OCI-LY7 (cell line): Measurements from ENCODE around the gene MEAK7. TPM values are rescaled to one million over a fixed set of nuclear protein-coding genes. Genes with fewer than 3 reads are reported as not detected.

Source experiments
- BruUV-seq: library from RNA; stranded (reverse); fragments of 400-500 nt; replicated peaks from 2 replicates; lab custom pipeline; 2021; lab: Mats Ljungman, UMichigan
- CTCF ChIA-PET: fragments of 300-600 bp; sonication (Branson Sonifier 250); formaldehyde crosslinking; loops from one replicate; lab custom pipeline; 2022; ENCODE audit warnings: antibody characterized with exemption; ENCODE audit not compliant: unreplicated experiment; lab: Charles Lee
- POLR2A ChIA-PET: fragments of 300-600 bp; sonication (Branson Sonifier 250); formaldehyde crosslinking; loops from one replicate; lab custom pipeline; 2022; ENCODE audit warnings: antibody characterized with exemption; lab: Charles Lee
- DNase-seq: peaks from one replicate; pipeline ENCODE4 v3.0.0-alpha.2; 2015; ENCODE audit warnings: low spot score
- H2AFZ ChIP-seq: fragments of 200-600 bp; sonication (generic), shearing (Covaris generic); 2 replicates; pipeline ENCODE4 v1.6.1; 2014; ENCODE audit warnings: mild to moderate bottlenecking, antibody characterized with exemption, low read length, moderate library complexity
- H3K27ac ChIP-seq: fragments of 200-600 bp; sonication (generic); 2 replicates; pipeline ENCODE4 v1.5.1; 2014; ENCODE audit warnings: mixed run types, low read depth, mild to moderate bottlenecking, moderate library complexity, low read length, inconsistent platforms; ENCODE audit not compliant: poor library complexity, severe bottlenecking
- H3K36me3 ChIP-seq: fragments of 200-600 bp; sonication (generic); 2 replicates; pipeline ENCODE4 v1.6.1; 2014; ENCODE audit warnings: mild to moderate bottlenecking, antibody characterized with exemption, low read length, moderate library complexity, mixed read lengths; ENCODE audit not compliant: insufficient read depth
- H3K4me1 ChIP-seq: fragments of 200-600 bp; sonication (generic); 2 replicates; pipeline ENCODE4 v1.5.1; 2014; ENCODE audit warnings: mild to moderate bottlenecking, low read length; ENCODE audit not compliant: insufficient read depth, poor library complexity, severe bottlenecking
- H3K4me2 ChIP-seq: fragments of 200-600 bp; sonication (generic); 2 replicates; pipeline ENCODE4 v1.6.1; 2014; ENCODE audit warnings: mild to moderate bottlenecking, low read length
- H3K4me3 ChIP-seq: fragments of 200-600 bp; sonication (generic); 2 replicates; pipeline ENCODE4 v1.5.1; 2014; ENCODE audit warnings: mild to moderate bottlenecking, low read depth, low read length; ENCODE audit not compliant: poor library complexity, severe bottlenecking
- H3K79me2 ChIP-seq: fragments of 200-600 bp; sonication (generic); 2 replicates; pipeline ENCODE4 v1.6.1; 2016; ENCODE audit warnings: low read depth, mild to moderate bottlenecking, low read length, moderate library complexity, mixed read lengths; ENCODE audit not compliant: insufficient read depth
- H3K9me2 ChIP-seq: fragments of 200-600 bp; sonication (generic); 2 replicates; pipeline ENCODE4 v1.6.1; 2016; ENCODE audit warnings: mild to moderate bottlenecking, low read length, mixed read lengths; ENCODE audit not compliant: insufficient read depth
- H3K9me3 ChIP-seq: fragments of 200-600 bp; sonication (generic); 2 replicates; pipeline ENCODE4 v1.6.1; 2014; ENCODE audit warnings: mild to moderate bottlenecking, mixed run types, low read length, mixed read lengths
- H4K20me1 ChIP-seq: fragments of 200-600 bp; sonication (generic); 2 replicates; pipeline ENCODE4 v1.6.1; 2014; ENCODE audit warnings: mild to moderate bottlenecking, antibody characterized with exemption, low read length, moderate library complexity, mixed read lengths; ENCODE audit not compliant: insufficient read depth
- CTCF ChIP-seq: fragments of 200-600 bp; sonication (generic); conservative IDR thresholded peaks from 2 replicates; pipeline ENCODE4 v1.5.1; 2014; ENCODE audit warnings: mild to moderate bottlenecking, antibody characterized with exemption, low read length, moderate library complexity, mixed read lengths
- EZH2phosphoT487 ChIP-seq: fragments of 200-600 bp; sonication (generic); IDR thresholded peaks from 2 replicates; pipeline ENCODE4 v1.6.1; 2018; ENCODE audit warnings: low read depth, borderline replicate concordance, mild to moderate bottlenecking, mixed run types, antibody characterized with exemption, low read length, moderate library complexity, mixed read lengths
- intact Hi-C: fragments of 100-400 bp; cut with micrococcal nuclease; formaldehyde crosslinking; loops from one replicate; pipeline ENCODE4 v1.10.0; 2022; ENCODE audit not compliant: unreplicated experiment
- total RNA-seq, 2 experiments: library from RNA; depleted of rRNA in 1 of 2; stranded (reverse); fragments of >200 nt in 1 of 2; shearing (Covaris generic) in 1 of 2; gene quantifications; 2 replicates each; pipeline ENCODE4 v1.2.3, GENCODE V29; 2014 to 2022

MEAK7 gene
- total RNA-seq, 2 experiments from 2014 or later, result 12.0 to 20.5 TPM

- Histone ChIP-seq H4K20me1 (no peaks in the 10 kb centered on the region), H3K9me2 (no peaks in the 10 kb centered on the region), H3K4me1 (no peaks in the 10 kb centered on the region), H3K79me2 (no peaks in the 10 kb centered on the region), H3K4me3 (no peak overlapping the region), H2AFZ (no peak overlapping the region), H3K9me3 (no peaks in the 10 kb centered on the region), H3K27ac (no peak overlapping the region), H3K36me3 (no peaks in the 10 kb centered on the region), H3K4me2 (no peak overlapping the region)
- POLR2A ChIA-PET, result interaction anchor here (1.0 kb wide), 1 partner anchor 10 kb away, joined by 3 read pairs; no protein-coding TSS in a partner anchor
- BruUV-seq, result no TSS peak
- CTCF ChIA-PET, result no interaction called here
- no peak for DNase-seq
- TF ChIP-seq EZH2phosphoT487 (no peak), CTCF (no peak)
- intact Hi-C loops, result no loop called here
Observed at GRCh38 chr16:84545114-84545737, 40.8 kb upstream of the MEAK7 start.

- BruUV-seq, result no TSS peak
Observed at GRCh38 chr16:84544031-84544773, 39.7 kb upstream of the MEAK7 start.

More at GRCh38 chr16:84544031-84544773, 39.7 kb upstream of the MEAK7 start:
- H3K4me3 ChIP-seq, result no peak overlapping the region
- no peaks in the 10 kb centered on the region for H3K79me2 ChIP-seq
- POLR2A ChIA-PET, result interaction anchor here (1.0 kb wide), 1 partner anchor 11 kb away, joined by 3 read pairs; no protein-coding TSS in a partner anchor
- H3K4me2 ChIP-seq, result no peak overlapping the region
- TF ChIP-seq EZH2phosphoT487, result no peak
- TF ChIP-seq CTCF, result no peak
- H2AFZ ChIP-seq, result no peak overlapping the region
- H4K20me1 ChIP-seq, result no peaks in the 10 kb centered on the region
- CTCF ChIA-PET, result no interaction called here
- H3K9me2 ChIP-seq, result no peaks in the 10 kb centered on the region
- intact Hi-C loops, result no loop called here
- no peak overlapping the region for H3K27ac ChIP-seq
- no peaks in the 10 kb centered on the region for H3K9me3 ChIP-seq
- no peaks in the 10 kb centered on the region for H3K4me1 ChIP-seq
- no peaks in the 10 kb centered on the region for H3K36me3 ChIP-seq
- DNase-seq, result no peak
